H9 (cell line): ENCODE results near the gene PROM1. TPM values are rescaled to one million over a fixed set of nuclear protein-coding genes. Genes with fewer than 3 reads are reported as not detected.

Experiments used
- DNase-seq: peaks from one replicate; pipeline ENCODE4 v3.0.0-alpha.2; 2017
- H2AFZ ChIP-seq: one replicate; pipeline ENCODE4 v1.6.1; 2013; ENCODE audit warnings: mild to moderate bottlenecking, low read length, control low read depth, moderate library complexity
- H2AK5ac ChIP-seq: 2 replicates; pipeline ENCODE4 v1.6.1; 2013; ENCODE audit warnings: low read length, control low read depth, mixed read lengths; ENCODE audit not compliant: insufficient read length
- H2BK120ac ChIP-seq: one replicate; pipeline ENCODE4 v1.6.1; 2013; ENCODE audit warnings: low read depth, mild to moderate bottlenecking, low read length, control low read depth, inconsistent platforms; ENCODE audit not compliant: poor library complexity, severe bottlenecking
- H2BK12ac ChIP-seq: 2 replicates; pipeline ENCODE4 v1.6.1; 2013; ENCODE audit warnings: low read length, control low read depth, mixed read lengths, low read depth; ENCODE audit not compliant: insufficient read length
- H2BK15ac ChIP-seq: 2 replicates; pipeline ENCODE4 v1.6.1; 2013; ENCODE audit warnings: low read depth, low read length, control low read depth
- H2BK20ac ChIP-seq: one replicate; pipeline ENCODE4 v1.6.1; 2013; ENCODE audit warnings: low read depth, mild to moderate bottlenecking, low read length, control low read depth, inconsistent platforms; ENCODE audit not compliant: poor library complexity, severe bottlenecking
- H2BK5ac ChIP-seq: 2 replicates; pipeline ENCODE4 v1.6.1; 2013; ENCODE audit warnings: low read length, control low read depth, mixed read lengths; ENCODE audit not compliant: insufficient read length
- H3K14ac ChIP-seq: 2 replicates; pipeline ENCODE4 v1.6.1; 2013; ENCODE audit warnings: low read length, control low read depth; ENCODE audit not compliant: insufficient read depth
- H3K18ac ChIP-seq: 2 replicates; pipeline ENCODE4 v1.6.1; 2013; ENCODE audit warnings: low read depth, mild to moderate bottlenecking, mixed read lengths, low read length, control low read depth; ENCODE audit not compliant: insufficient read length
- H3K23ac ChIP-seq: 2 replicates; pipeline ENCODE4 v1.6.1; 2013; ENCODE audit warnings: low read length, control low read depth, mixed read lengths, low read depth; ENCODE audit not compliant: insufficient read length
- H3K23me2 ChIP-seq: 2 replicates; pipeline ENCODE4 v1.6.1; 2013; ENCODE audit warnings: low read depth, mild to moderate bottlenecking, mixed read lengths, low read length, control low read depth; ENCODE audit not compliant: insufficient read length, poor library complexity, severe bottlenecking
- H3K27ac ChIP-seq: 2 replicates; pipeline ENCODE4 v1.5.1; 2013; ENCODE audit warnings: low read length, control low read depth, mixed read lengths, low read depth; ENCODE audit not compliant: insufficient read length
- H3K27me3 ChIP-seq: 2 replicates; pipeline ENCODE4 v1.6.1; 2013; ENCODE audit warnings: low read length, control low read depth, inconsistent platforms; ENCODE audit not compliant: insufficient read depth
- H3K4ac ChIP-seq: 2 replicates; pipeline ENCODE4 v1.6.1; 2013; ENCODE audit warnings: low read depth, mild to moderate bottlenecking, control low read depth, inconsistent platforms, low read length, moderate library complexity
- H3K4me1 ChIP-seq: 2 replicates; pipeline ENCODE4 v1.6.1; 2013; ENCODE audit warnings: low read length, control low read depth, inconsistent platforms; ENCODE audit not compliant: insufficient read depth
- H3K4me2 ChIP-seq: 2 replicates; pipeline ENCODE4 v1.6.1; 2013; ENCODE audit warnings: low read length, control low read depth, mixed read lengths; ENCODE audit not compliant: insufficient read length, insufficient read depth
- H3K56ac ChIP-seq: 2 replicates; pipeline ENCODE4 v1.6.1; 2013; ENCODE audit warnings: low read depth, mild to moderate bottlenecking, mixed read lengths, low read length, control low read depth; ENCODE audit not compliant: insufficient read length
- H3K79me1 ChIP-seq: 2 replicates; pipeline ENCODE4 v1.6.1; 2013; ENCODE audit warnings: low read depth, mild to moderate bottlenecking, moderate library complexity, low read length, control low read depth, inconsistent platforms; ENCODE audit not compliant: insufficient read depth, poor library complexity, severe bottlenecking
- H3K79me2 ChIP-seq: 2 replicates; pipeline ENCODE4 v1.6.1; 2013; ENCODE audit warnings: low read length, control low read depth, inconsistent platforms; ENCODE audit not compliant: insufficient read depth
- H3K9ac ChIP-seq: 2 replicates; pipeline ENCODE4 v1.6.1; 2013; ENCODE audit warnings: low read length, control low read depth, mixed read lengths; ENCODE audit not compliant: insufficient read length; ENCODE audit errors: extremely low read depth
- H3K9me3 ChIP-seq: one replicate; pipeline ENCODE4 v1.6.1; 2013; ENCODE audit warnings: low read depth, low read length, inconsistent platforms; ENCODE audit not compliant: control insufficient read depth
- H3T11ph ChIP-seq: one replicate; pipeline ENCODE4 v1.6.1; 2013; ENCODE audit warnings: mild to moderate bottlenecking, low read length, control low read depth, inconsistent platforms
- H4K20me1 ChIP-seq: one replicate; pipeline ENCODE4 v1.6.1; 2013; ENCODE audit not compliant: control insufficient read depth, insufficient read length, insufficient read depth
- H4K5ac ChIP-seq: 2 replicates; pipeline ENCODE4 v1.6.1; 2013; ENCODE audit warnings: low read depth, mild to moderate bottlenecking, mixed read lengths, low read length, control low read depth; ENCODE audit not compliant: insufficient read length
- H4K8ac ChIP-seq: replicated peaks from 2 replicates; pipeline ENCODE4 v1.6.1; 2013; ENCODE audit warnings: low read length, control low read depth, mixed read lengths, low read depth; ENCODE audit not compliant: insufficient read length
- H4K91ac ChIP-seq: 2 replicates; pipeline ENCODE4 v1.6.1; 2013; ENCODE audit warnings: low read depth, mild to moderate bottlenecking, moderate library complexity, mixed read lengths, low read length, control low read depth; ENCODE audit not compliant: insufficient read length
- H3K27ac Mint-ChIP-seq, 3 experiments: 2 replicates in 2 of 3; 3 replicates in 1 of 3; pipeline ENCODE4 v1.8.0; 2020 to 2021; ENCODE audit warnings: mixed read lengths in 3 of 3, mild to moderate bottlenecking in 1 of 3, moderate library complexity in 1 of 3
- H3K27me3 Mint-ChIP-seq: 2 replicates; pipeline ENCODE4 v1.8.0; 2021; ENCODE audit warnings: low read depth, mild to moderate bottlenecking, moderate library complexity, mixed read lengths
- H3K36me3 Mint-ChIP-seq, 3 experiments: 2 replicates in 2 of 3; 3 replicates in 1 of 3; pipeline ENCODE4 v1.8.0; 2020 to 2021; ENCODE audit warnings: low read depth in 3 of 3, mixed read lengths in 3 of 3; ENCODE audit not compliant: insufficient read depth in 1 of 3
- H3K4me1 Mint-ChIP-seq, 2 experiments: 2 replicates each; pipeline ENCODE4 v1.8.0; 2020; ENCODE audit warnings: mixed read lengths in 2 of 2
- H3K4me3 Mint-ChIP-seq, 2 experiments: 2 replicates in 1 of 2; 3 replicates in 1 of 2; pipeline ENCODE4 v1.8.0; 2020 to 2021; ENCODE audit warnings: mild to moderate bottlenecking in 2 of 2, mixed read lengths in 2 of 2, moderate library complexity in 1 of 2
- H3K9me3 Mint-ChIP-seq, 2 experiments: 2 replicates in 1 of 2; 3 replicates in 1 of 2; pipeline ENCODE4 v1.8.0; 2020; ENCODE audit warnings: mild to moderate bottlenecking in 2 of 2, mixed read lengths in 2 of 2, moderate library complexity in 1 of 2
- WGBS: extraction: QIAGEN DNeasy Blood & Tissue Kit; methylation state at CpG from one replicate; pipeline ENCODE4 v1.1.7; 2013; ENCODE audit warnings: missing lambda C conversion rate, low lambda C conversion rate, mixed read lengths; ENCODE audit not compliant: insufficient read length; ENCODE audit errors: extremely low coverage; 5-methylcytosine and 5-hydroxymethylcytosine counted together
- total RNA-seq: library from RNA; stranded (reverse); gene quantifications from 2 replicates; pipeline ENCODE4 v1.2.1, GENCODE V29; 2021
- TF ChIP-seq, protein P1 (sequence below): fragments of 200-600 bp; sonication (generic); conservative IDR thresholded peaks from 3 replicates; pipeline ENCODE4 v1.8.0; 2021; ENCODE audit warnings: antibody characterized with exemption, mild to moderate bottlenecking

PROM1 gene
- total RNA-seq, 1 experiment from 2014 or later: 98.3 TPM

DNA sequence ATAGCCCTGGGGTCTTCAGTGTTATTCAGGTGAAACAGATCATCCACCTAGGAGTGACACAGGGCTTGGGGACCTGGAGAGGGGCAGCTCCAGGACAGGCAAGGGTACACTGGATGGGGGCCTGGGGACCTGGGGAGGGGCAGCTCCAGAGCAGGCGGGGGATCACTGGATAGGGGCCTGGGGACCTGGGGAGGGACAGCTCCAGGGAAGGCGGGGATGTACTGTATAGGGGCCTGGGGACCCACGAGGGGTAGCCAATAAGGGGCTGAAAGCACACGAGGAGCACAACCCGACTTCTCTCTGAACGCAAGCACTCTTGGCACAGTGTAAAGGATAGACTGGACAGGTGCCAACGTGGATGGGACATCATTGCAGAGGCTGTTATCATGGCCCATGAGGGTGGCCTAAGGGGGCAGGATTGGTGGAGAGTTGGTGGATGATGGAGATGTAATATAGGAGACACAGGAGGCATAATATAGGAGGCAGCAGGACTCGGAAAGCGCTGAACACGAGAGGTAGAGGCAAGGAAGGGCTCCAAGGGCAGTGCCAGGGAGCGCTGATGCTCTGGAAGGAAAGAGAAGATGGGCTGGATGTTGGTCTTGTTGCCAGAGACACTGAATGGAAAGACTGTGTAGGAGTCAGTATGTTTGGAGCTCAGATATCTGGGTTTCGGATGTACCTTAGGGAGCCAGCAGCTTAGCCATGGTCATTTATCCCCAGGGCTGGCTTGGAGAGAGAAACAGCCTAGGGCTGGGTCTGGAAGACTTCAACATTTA, 82.9 kb downstream of the PROM1 start:
- H3K79me2 ChIP-seq: no peaks in the 10 kb centered on the region
- H2BK20ac ChIP-seq: no peak overlapping the region
- no peak overlapping the region for H4K8ac ChIP-seq
- H3K14ac ChIP-seq: no peak overlapping the region
- no peak overlapping the region for H4K5ac ChIP-seq
- H3K56ac ChIP-seq: no peak overlapping the region
- no peak overlapping the region for H2AK5ac ChIP-seq
- no peak overlapping the region for H2BK12ac ChIP-seq
- no peaks in the 10 kb centered on the region for H3K9me3 ChIP-seq
- no peaks in the 10 kb centered on the region for H3K4me1 ChIP-seq
- no peak overlapping the region for H3K27ac ChIP-seq
- no peaks in the 10 kb centered on the region for H3K27me3 ChIP-seq
- H3K18ac ChIP-seq: no peak overlapping the region
- H4K91ac ChIP-seq: no peak overlapping the region
- no peak for DNase-seq
- Mint-ChIP-seq H3K36me3 (peaks cover 9 to 36% (median 17%) of the 10 kb centered on the region in 3 experiments; a peak in 6 of 7 replicates), H3K4me3 (no peak overlapping the region), H3K4me1 (0 out of 4 replicates have a peak, but pooled peaks cover 0 to 5% of the 10 kb centered on the region in 2 experiments), H3K27ac (no peak overlapping the region), H3K27me3 (no peaks in the 10 kb centered on the region), H3K9me3 (no peaks in the 10 kb centered on the region)
- no peaks in the 10 kb centered on the region for H3K23me2 ChIP-seq
- H4K20me1 ChIP-seq: no peaks in the 10 kb centered on the region
- H3K4me2 ChIP-seq: no peak overlapping the region
- H3K79me1 ChIP-seq: no peaks in the 10 kb centered on the region
- WGBS: no CpG with 5 or more reads among the region's 12 CpGs
- H3K23ac ChIP-seq: no peak overlapping the region
- no peak overlapping the region for H3K9ac ChIP-seq
- H2BK120ac ChIP-seq: no peak overlapping the region
- no peak overlapping the region for H2BK15ac ChIP-seq
- no peak overlapping the region for H3K4ac ChIP-seq
- no peak overlapping the region for H2AFZ ChIP-seq
- TF ChIP-seq, protein P1, sequence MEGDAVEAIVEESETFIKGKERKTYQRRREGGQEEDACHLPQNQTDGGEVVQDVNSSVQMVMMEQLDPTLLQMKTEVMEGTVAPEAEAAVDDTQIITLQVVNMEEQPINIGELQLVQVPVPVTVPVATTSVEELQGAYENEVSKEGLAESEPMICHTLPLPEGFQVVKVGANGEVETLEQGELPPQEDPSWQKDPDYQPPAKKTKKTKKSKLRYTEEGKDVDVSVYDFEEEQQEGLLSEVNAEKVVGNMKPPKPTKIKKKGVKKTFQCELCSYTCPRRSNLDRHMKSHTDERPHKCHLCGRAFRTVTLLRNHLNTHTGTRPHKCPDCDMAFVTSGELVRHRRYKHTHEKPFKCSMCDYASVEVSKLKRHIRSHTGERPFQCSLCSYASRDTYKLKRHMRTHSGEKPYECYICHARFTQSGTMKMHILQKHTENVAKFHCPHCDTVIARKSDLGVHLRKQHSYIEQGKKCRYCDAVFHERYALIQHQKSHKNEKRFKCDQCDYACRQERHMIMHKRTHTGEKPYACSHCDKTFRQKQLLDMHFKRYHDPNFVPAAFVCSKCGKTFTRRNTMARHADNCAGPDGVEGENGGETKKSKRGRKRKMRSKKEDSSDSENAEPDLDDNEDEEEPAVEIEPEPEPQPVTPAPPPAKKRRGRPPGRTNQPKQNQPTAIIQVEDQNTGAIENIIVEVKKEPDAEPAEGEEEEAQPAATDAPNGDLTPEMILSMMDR: no peak
- no peak overlapping the region for H2BK5ac ChIP-seq
- no peak overlapping the region for H3T11ph ChIP-seq
